Activated T-cell treated with anti-CD3 and anti-CD28 coated beads, Interleukin-2, amount 50 U/mL, for 4 hours (primary cell): ENCODE measurements around the gene COL26A1. TPM values are rescaled to one million over a fixed set of nuclear protein-coding genes. Genes with fewer than 3 reads are reported as not detected.
"Not testable (repeated sequence)": the region's sequence is repeated elsewhere in the genome, so short reads cannot be mapped to it uniquely, and the experiment has no call there.

ENCODE experiments used
- ATAC-seq, 2 donors: fragments of 200-7000 bp; cut with Tn5 transposase; one replicate each; pipeline ENCODE4 v1.10.0; 2021
- DNase-seq: peaks from one replicate; pipeline ENCODE4 v3.0.0-alpha.2; 2020
- H3K27me3 Mint-ChIP-seq: one replicate; pipeline ENCODE4 v1.8.0; 2021; ENCODE audit warnings: low read depth, mixed read lengths
- H3K36me3 Mint-ChIP-seq: one replicate; pipeline ENCODE4 v1.8.0; 2022; ENCODE audit warnings: mixed read lengths; ENCODE audit not compliant: insufficient read depth
- H3K4me1 Mint-ChIP-seq: one replicate; pipeline ENCODE4 v1.8.0; 2021; ENCODE audit warnings: low read depth, mixed read lengths
- H3K4me3 Mint-ChIP-seq: one replicate; pipeline ENCODE4 v1.8.0; 2021; ENCODE audit warnings: mild to moderate bottlenecking, moderate library complexity, mixed read lengths
- H3K9me3 Mint-ChIP-seq: one replicate; pipeline ENCODE4 v1.8.0; 2021; ENCODE audit warnings: mixed read lengths
- total RNA-seq, 3 donors: library from RNA; stranded (reverse); gene quantifications; one replicate each; pipeline ENCODE4 v1.2.1, GENCODE V29; 2021

Gene COL26A1
- under 1 TPM in 1 of 3 donors, not detected in 2; 0.05 TPM for total RNA-seq

DNA sequence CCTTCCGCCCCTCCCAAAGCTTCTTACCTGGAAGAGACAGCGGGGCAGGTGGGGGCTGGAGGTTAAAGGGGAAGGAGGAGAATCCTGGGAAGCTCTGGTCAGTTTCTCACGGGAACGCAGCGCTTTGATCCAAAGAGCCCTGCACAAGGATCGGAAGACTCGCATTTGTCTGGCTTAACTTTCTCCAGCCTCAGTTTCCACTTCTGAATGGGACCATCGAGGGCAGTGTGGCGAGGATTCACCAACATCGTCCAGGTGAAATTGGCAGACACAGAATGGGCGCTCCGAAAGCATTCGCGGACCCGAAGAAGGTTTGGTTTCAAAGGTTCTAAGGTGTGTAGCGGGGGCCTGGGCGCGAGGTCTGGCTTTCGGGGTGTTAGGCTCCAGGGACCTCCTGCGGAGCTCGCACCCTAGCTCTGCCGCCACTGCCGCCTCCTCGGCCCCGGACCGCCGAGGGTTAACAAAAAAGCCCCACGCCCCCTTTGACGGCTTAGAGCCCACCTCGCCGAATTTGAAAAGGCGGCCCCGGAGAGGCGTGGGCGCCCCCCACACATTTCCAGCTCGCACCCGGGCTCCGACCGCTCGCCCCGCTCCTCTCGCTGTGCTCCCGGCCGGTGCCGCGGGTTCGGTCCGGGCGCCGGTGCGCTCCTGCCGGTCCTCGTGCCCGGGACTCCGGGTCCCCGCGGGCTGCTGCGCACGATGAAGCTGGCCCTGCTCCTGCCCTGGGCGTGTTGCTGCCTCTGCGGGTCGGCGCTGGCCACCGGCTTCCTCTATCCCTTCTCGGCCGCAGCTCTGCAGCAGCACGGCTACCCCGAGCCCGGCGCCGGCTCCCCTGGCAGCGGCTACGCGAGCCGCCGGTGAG, at the start of gene COL26A1:
TSS of gene COL26A1 (plus strand) at position 542 of the 862 bp plus-strand sequence. CDS start at position 700, 158 bp downstream.
- Mint-ChIP-seq H3K27me3 (peaks cover 20% of the 10 kb centered on the region), H3K4me3 (peak within 1 kb of the TSS; percentile 59), H3K9me3 (no peaks in the 10 kb centered on the region), H3K4me1 (peaks cover 3% of the 10 kb centered on the region), H3K36me3 (no peaks in the 10 kb centered on the region)
- no peak for DNase-seq
- peak in 1 of 2 donors; percentile 33 for ATAC-seq

- H3K9me3 Mint-ChIP-seq: peaks cover 3% of the 10 kb centered on the region
- H3K4me1 Mint-ChIP-seq: no peaks in the 10 kb centered on the region
- peaks cover 2% of the 10 kb centered on the region for H3K27me3 Mint-ChIP-seq
- H3K36me3 Mint-ChIP-seq: peaks cover 8% of the 10 kb centered on the region
- H3K4me3 Mint-ChIP-seq: no peak overlapping the region
- DNase-seq: peak; percentile 45
- ATAC-seq: no peak
These were observed 47.3 kb upstream of the COL26A1 start for GRCh38 chr7:101315336-101315735.

DNA sequence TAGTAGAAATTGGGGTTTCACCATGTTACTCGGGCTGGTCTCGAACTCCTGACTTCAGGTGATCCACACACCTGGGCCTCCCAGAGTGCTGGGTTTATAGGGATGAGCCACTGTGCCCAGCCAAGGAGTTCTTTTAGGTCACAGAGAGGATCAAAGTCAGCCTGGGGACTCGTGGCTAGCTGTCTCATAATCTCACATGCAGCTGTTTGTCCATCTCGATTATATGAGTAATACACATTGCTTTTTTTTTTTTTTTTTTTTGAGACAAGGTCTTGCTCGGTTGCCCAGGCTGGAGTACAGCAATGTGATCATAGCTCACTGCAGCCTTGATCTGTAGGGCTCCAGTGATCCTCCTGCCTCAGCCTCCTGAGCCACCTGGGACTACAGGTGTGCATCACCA, 43.3 kb upstream of the COL26A1 start:
- Mint-ChIP-seq H3K9me3 (no peaks in the 10 kb centered on the region), H3K36me3 (peaks cover 3% of the 10 kb centered on the region), H3K4me1 (peaks cover 7% of the 10 kb centered on the region), H3K4me3 (no peak overlapping the region), H3K27me3 (no peaks in the 10 kb centered on the region)
- ATAC-seq: no peak
- no peak for DNase-seq

DNA sequence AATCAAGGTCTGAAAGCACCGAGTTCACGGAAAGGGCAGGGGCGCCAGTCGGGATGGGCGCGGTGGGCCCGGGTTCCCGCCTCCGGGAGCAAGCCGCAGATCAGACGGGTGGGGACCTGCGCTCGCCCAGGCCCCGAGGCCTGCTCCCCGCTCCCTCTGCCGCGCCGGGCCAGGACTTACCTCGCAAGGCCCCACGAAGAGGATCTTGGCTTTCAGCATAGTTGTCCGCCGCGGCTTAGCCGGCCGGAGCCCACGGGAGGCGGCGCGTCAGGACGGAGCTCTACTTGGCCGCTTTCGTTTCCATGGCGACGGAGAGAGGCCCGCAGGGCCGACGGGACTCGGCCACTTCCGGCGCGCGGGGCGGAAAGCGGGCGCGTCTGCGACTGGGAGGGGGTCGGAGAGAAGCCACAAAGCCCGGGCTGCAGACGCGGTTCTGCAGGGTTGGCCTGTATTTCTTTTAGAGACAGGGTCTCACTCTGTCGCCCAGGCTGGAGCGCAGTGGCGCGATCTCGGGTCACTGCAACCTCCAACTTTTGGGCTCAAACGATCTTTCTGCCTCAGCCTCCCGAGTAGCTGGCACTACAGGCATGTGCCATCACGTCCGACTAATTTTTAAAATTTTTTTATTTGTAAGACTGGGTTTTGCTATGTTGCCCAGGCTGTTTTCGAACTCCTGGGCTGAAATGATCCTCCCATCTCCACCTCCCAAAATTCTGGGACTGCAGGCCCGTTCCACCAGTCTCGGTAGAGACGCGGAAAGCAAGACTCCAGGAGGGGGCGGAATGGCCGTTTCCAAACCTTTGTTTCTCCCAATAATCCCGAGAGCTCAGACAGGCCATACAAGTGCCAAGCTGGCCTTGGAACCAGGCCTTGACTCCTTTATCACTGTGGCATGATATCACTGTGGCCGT, 40.9 kb upstream of the COL26A1 start, which contains the start of gene IFT22:
TSS of gene IFT22 (minus strand) at position 322 of the 911 bp plus-strand sequence. CDS start at position 219, 103 bp downstream.
- Mint-ChIP-seq H3K4me3 (peak within 1 kb of the TSS; percentile 90), H3K36me3 (no peaks in the 10 kb centered on the region), H3K27me3 (no peaks in the 10 kb centered on the region), H3K4me1 (peaks cover 7% of the 10 kb centered on the region), H3K9me3 (no peaks in the 10 kb centered on the region)
- peak; percentile 98 to 99 for ATAC-seq
- peak; percentile 76 for DNase-seq

DNA sequence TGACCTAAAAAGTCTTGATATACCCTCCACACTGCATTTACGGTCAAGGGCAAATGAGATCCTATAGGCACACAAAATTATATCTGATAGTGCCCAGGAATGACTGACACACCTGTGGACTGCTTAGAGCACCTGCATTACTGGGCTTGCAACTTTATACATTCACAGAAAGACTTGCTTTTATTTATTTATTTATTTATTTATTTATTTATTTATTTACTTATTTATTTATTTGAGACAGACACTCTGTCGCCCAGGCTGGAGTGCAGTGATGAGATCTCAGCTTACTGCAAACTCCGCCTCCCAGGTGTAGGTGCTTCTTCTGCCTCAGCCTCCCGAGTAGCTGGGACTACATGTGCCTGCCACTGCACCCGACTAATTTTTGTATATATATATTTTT, 34.5 kb upstream of the COL26A1 start:
- no peak overlapping the region for H3K4me3 Mint-ChIP-seq
- DNase-seq: no peak
- no peaks in the 10 kb centered on the region for H3K27me3 Mint-ChIP-seq
- H3K4me1 Mint-ChIP-seq: no peaks in the 10 kb centered on the region
- ATAC-seq: no peak
- no peaks in the 10 kb centered on the region for H3K9me3 Mint-ChIP-seq
- no peaks in the 10 kb centered on the region for H3K36me3 Mint-ChIP-seq

GRCh38 chr7:101330011-101330484, 32.6 kb upstream of the COL26A1 start:
- no peaks in the 10 kb centered on the region for H3K36me3 Mint-ChIP-seq
- H3K4me3 Mint-ChIP-seq: no peak overlapping the region
- no peaks in the 10 kb centered on the region for H3K27me3 Mint-ChIP-seq
- DNase-seq (no peak), ATAC-seq (no peak)
- H3K4me1 Mint-ChIP-seq: no peaks in the 10 kb centered on the region
- H3K9me3 Mint-ChIP-seq: no peaks in the 10 kb centered on the region

DNA sequence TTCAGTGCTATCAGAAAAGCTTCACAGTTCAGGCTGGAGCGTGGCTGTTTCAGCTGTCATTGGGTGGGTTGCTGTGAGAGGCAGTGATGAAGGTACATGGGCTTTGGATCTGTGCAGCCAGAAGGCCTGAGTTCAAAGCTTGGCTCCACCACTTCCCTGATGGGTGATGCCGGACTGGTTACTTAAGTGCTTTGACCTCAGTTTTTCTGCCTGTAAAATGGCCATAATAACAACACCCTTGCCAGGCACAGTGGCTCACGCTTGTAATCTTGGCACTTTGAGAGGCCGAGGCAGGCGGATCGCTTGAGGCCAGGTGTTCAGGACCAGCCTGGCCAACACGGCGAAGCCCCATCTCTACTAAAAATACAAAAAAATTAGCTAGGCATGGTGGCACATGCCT, 30.6 kb upstream of the COL26A1 start:
- no peaks in the 10 kb centered on the region for H3K36me3 Mint-ChIP-seq
- H3K4me1 Mint-ChIP-seq: no peaks in the 10 kb centered on the region
- ATAC-seq (no peak), DNase-seq (no peak)
- H3K9me3 Mint-ChIP-seq: no peaks in the 10 kb centered on the region
- H3K27me3 Mint-ChIP-seq: peaks cover 4% of the 10 kb centered on the region
- no peak overlapping the region for H3K4me3 Mint-ChIP-seq

- Mint-ChIP-seq H3K4me1 (no peaks in the 10 kb centered on the region), H3K4me3 (no peak overlapping the region), H3K27me3 (peaks cover 4% of the 10 kb centered on the region), H3K9me3 (no peaks in the 10 kb centered on the region), H3K36me3 (no peaks in the 10 kb centered on the region)
- ATAC-seq (no peak), DNase-seq (no peak)
These were observed 28.8 kb upstream of the COL26A1 start for GRCh38 chr7:101333912-101334311.

DNA sequence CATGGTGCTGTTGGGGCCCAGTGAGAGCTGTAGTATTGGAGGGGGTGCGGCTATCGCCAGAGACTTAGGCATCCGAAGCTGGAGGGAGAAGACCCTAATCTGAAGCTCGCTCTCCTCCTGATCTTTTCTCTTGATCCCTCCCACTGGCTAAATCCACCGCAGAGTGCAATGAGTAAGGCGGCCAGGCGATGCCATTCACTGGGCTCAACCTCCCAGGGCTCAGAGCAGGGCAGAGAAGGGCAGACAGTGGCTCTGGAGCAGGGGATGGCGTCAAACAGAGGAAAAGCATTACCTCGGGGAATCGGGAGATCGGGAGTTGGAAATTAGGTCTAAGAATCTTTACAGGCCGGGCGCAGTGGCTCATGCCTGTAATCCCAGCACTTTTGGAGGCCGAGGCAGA, 22.3 kb upstream of the COL26A1 start:
- no peaks in the 10 kb centered on the region for H3K4me1 Mint-ChIP-seq
- DNase-seq (no peak), ATAC-seq (no peak)
- no peak overlapping the region for H3K4me3 Mint-ChIP-seq
- H3K36me3 Mint-ChIP-seq: no peaks in the 10 kb centered on the region
- peaks cover 6% of the 10 kb centered on the region for H3K27me3 Mint-ChIP-seq
- no peaks in the 10 kb centered on the region for H3K9me3 Mint-ChIP-seq

- ATAC-seq: no peak
- Mint-ChIP-seq H3K4me3 (no peak overlapping the region), H3K27me3 (peaks cover 3% of the 10 kb centered on the region)
These were observed 19.8 kb upstream of the COL26A1 start for GRCh38 chr7:101342892-101343291.

GRCh38 chr7:101347477-101347876, 15.2 kb upstream of the COL26A1 start:
- H3K4me3 Mint-ChIP-seq: no peak overlapping the region
- DNase-seq: no peak
- peaks cover 11% of the 10 kb centered on the region for H3K27me3 Mint-ChIP-seq
- H3K36me3 Mint-ChIP-seq: no peaks in the 10 kb centered on the region
- peaks cover 6% of the 10 kb centered on the region for H3K4me1 Mint-ChIP-seq
- no peaks in the 10 kb centered on the region for H3K9me3 Mint-ChIP-seq
- ATAC-seq: no peak

More at GRCh38 chr7:101342892-101343291, 19.8 kb upstream of the COL26A1 start:
- H3K9me3 Mint-ChIP-seq: no peaks in the 10 kb centered on the region
- DNase-seq: no peak
- H3K4me1 Mint-ChIP-seq: no peaks in the 10 kb centered on the region
- H3K36me3 Mint-ChIP-seq: no peaks in the 10 kb centered on the region

GRCh38 chr7:101348456-101349067, 14.1 kb upstream of the COL26A1 start:
- H3K36me3 Mint-ChIP-seq, ATAC-seq, H3K4me1 Mint-ChIP-seq, H3K4me3 Mint-ChIP-seq, DNase-seq, H3K9me3 Mint-ChIP-seq: not testable (repeated sequence)
- H3K27me3 Mint-ChIP-seq: peaks cover 11% of the 10 kb centered on the region

GRCh38 chr7:101349300-101349699, 13.4 kb upstream of the COL26A1 start:
- not testable (repeated sequence) for H3K4me3 Mint-ChIP-seq, DNase-seq, ATAC-seq, H3K4me1 Mint-ChIP-seq, H3K36me3 Mint-ChIP-seq, H3K9me3 Mint-ChIP-seq
- H3K27me3 Mint-ChIP-seq: peaks cover 11% of the 10 kb centered on the region

DNA sequence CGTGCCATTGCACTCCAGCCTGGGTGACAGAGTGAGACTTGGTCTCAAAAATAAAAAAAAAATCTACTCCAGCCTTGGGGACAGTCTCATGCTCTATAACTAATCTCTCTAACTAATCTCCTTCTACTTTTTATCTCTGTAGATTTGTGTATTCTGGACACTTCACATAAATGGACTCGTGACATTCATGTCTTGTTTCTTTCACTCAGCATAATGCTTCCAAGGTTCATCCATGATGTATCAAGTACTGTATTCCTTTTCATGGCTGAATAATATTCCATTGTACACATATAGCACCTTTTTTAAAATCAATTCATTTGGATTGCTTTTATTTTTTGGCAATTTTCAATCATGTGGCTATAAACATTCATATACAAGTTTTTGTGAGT, 9.8 kb upstream of the COL26A1 start:
- H3K4me3 Mint-ChIP-seq: no peak overlapping the region
- DNase-seq (no peak), ATAC-seq (no peak)
- no peaks in the 10 kb centered on the region for H3K36me3 Mint-ChIP-seq
- peaks cover 19% of the 10 kb centered on the region for H3K27me3 Mint-ChIP-seq
- peaks cover 8% of the 10 kb centered on the region for H3K4me1 Mint-ChIP-seq
- no peaks in the 10 kb centered on the region for H3K9me3 Mint-ChIP-seq
